CD4-positive, alpha-beta T cell (primary cell): Measurements from ENCODE around the gene PITPNM3. TPM values are rescaled to one million over a fixed set of nuclear protein-coding genes. Genes with fewer than 3 reads are reported as not detected.

Experiments
- ATAC-seq: fragments of 200-7000 bp; cut with Tn5 transposase; one replicate; pipeline ENCODE4 v1.10.0; 2022; ENCODE audit warnings: mild to moderate bottlenecking; ENCODE audit not compliant: poor library complexity
- CTCF ChIA-PET: fragments of 350-600 bp; sonication (Branson Sonifier 250); formaldehyde crosslinking; loops from one replicate; lab custom pipeline; 2021; ENCODE audit warnings: antibody characterized with exemption, inconsistent platforms; lab: Charles Lee
- POLR2A ChIA-PET: fragments of 350-600 bp; sonication (Branson Sonifier 250); formaldehyde crosslinking; loops from one replicate; lab custom pipeline; 2021; ENCODE audit warnings: antibody characterized with exemption, inconsistent platforms; lab: Charles Lee
- DNase-seq, 14 experiments: peaks; one replicate each; pipeline ENCODE4 v3.0.0-alpha.2; 2013 to 2020; ENCODE audit warnings: mixed read lengths in 2 of 14
- H3K27ac ChIP-seq, 2 donors: one replicate each; pipeline versions ENCODE4 v1.5.1 to v1.7.0; 2013; ENCODE audit warnings: low read length in 2 of 2, low read depth in 1 of 2, mild to moderate bottlenecking in 1 of 2
- H3K27me3 ChIP-seq, 2 experiments: 1 replicate in 1 of 2; 2 replicates in 1 of 2; pipeline versions ENCODE4 v1.6.1 to v1.7.0; 2013; ENCODE audit warnings: low read length in 2 of 2, control low read depth in 1 of 2, mild to moderate bottlenecking in 1 of 2, moderate library complexity in 1 of 2; ENCODE audit not compliant: insufficient read depth in 2 of 2, control insufficient read depth in 1 of 2
- H3K36me3 ChIP-seq: one replicate; pipeline ENCODE4 v1.6.1; 2013; ENCODE audit warnings: low read length, control low read depth; ENCODE audit not compliant: insufficient read depth
- H3K4me1 ChIP-seq: one replicate; pipeline ENCODE4 v1.6.1; 2013; ENCODE audit warnings: low read length, control low read depth; ENCODE audit not compliant: insufficient read depth
- H3K4me3 ChIP-seq: one replicate; pipeline ENCODE4 v1.5.1; 2013; ENCODE audit warnings: mild to moderate bottlenecking, low read length, moderate library complexity
- H3K9me3 ChIP-seq, 2 experiments: 1 replicate in 1 of 2; 2 replicates in 1 of 2; pipeline versions ENCODE4 v1.6.1 to v1.7.0; 2013; ENCODE audit warnings: low read length in 2 of 2, mild to moderate bottlenecking in 2 of 2, control low read depth in 1 of 2, moderate library complexity in 1 of 2; ENCODE audit not compliant: control insufficient read depth in 1 of 2, insufficient read depth in 1 of 2
- H3K27ac Mint-ChIP-seq: one replicate; pipeline ENCODE4 v1.8.0; 2020; ENCODE audit warnings: mixed read lengths
- H3K27me3 Mint-ChIP-seq: one replicate; pipeline ENCODE4 v1.8.0; 2021; ENCODE audit warnings: mixed read lengths
- H3K36me3 Mint-ChIP-seq: one replicate; pipeline ENCODE4 v1.8.0; 2021; ENCODE audit warnings: low read depth, mixed read lengths
- H3K4me1 Mint-ChIP-seq: one replicate; pipeline ENCODE4 v1.8.0; 2021; ENCODE audit warnings: low read depth, mixed read lengths
- H3K4me3 Mint-ChIP-seq: one replicate; pipeline ENCODE4 v1.8.0; 2020; ENCODE audit warnings: mild to moderate bottlenecking, mixed read lengths
- H3K9me3 Mint-ChIP-seq: one replicate; pipeline ENCODE4 v1.8.0; 2020; ENCODE audit warnings: mixed read lengths
- CTCF ChIP-seq: fragments of 200-600 bp; IDR thresholded peaks from one replicate; pipeline ENCODE4 v1.8.0; 2022; ENCODE audit warnings: antibody characterized with exemption, mild to moderate bottlenecking
- intact Hi-C, 2 experiments: fragments of 100-400 bp; cut with DNase I in 1 of 2; cut with micrococcal nuclease in 1 of 2; formaldehyde crosslinking; loops; one replicate each; pipeline versions ENCODE4 v1.15.1 to v1.9.0; 2023 to 2025; cut with DNase I, micrococcal nuclease
- total RNA-seq, 174 experiments: library from RNA in 2 of 174; stranded (reverse) in 2 of 174; gene quantifications; one replicate each; pipeline ENCODE4 v1.2.3 and lab custom pipeline; 2021 to 2026

PITPNM3 gene
- total RNA-seq, 2 experiments from 2014 or later: 0.34 to 0.41 TPM

- no peaks in the 10 kb centered on the region for H3K9me3 ChIP-seq
- Mint-ChIP-seq H3K36me3 (no peaks in the 10 kb centered on the region), H3K27ac (no peak overlapping the region), H3K27me3 (no peaks in the 10 kb centered on the region), H3K4me3 (no peak overlapping the region), H3K4me1 (no peaks in the 10 kb centered on the region), H3K9me3 (no peaks in the 10 kb centered on the region)
- H3K36me3 ChIP-seq: no peaks in the 10 kb centered on the region
- no peak for TF ChIP-seq CTCF
- no peak overlapping the region for H3K27ac ChIP-seq
- ChIA-PET CTCF (no interaction called here), POLR2A (no interaction called here)
- peaks cover 6% of the 10 kb centered on the region for H3K4me1 ChIP-seq
- no peak for ATAC-seq
- H3K27me3 ChIP-seq: no peaks in the 10 kb centered on the region
- no peak for DNase-seq
- no peak overlapping the region for H3K4me3 ChIP-seq
- intact Hi-C loops: loop anchor here (5.0 to 10.0 kb wide), 2 partner anchors 172 to 535 kb away; partner anchors contain the start of genes KIAA0753 (in 1 of the 2) and TXNDC17 (in 1 of the 2)
These were observed 86.1 kb downstream of the PITPNM3 start for GRCh38 chr17:6470146-6470718.

- no peaks in the 10 kb centered on the region for H3K36me3 Mint-ChIP-seq
- DNase-seq (no peak), ATAC-seq (no peak)
- H3K4me3 ChIP-seq: no peak overlapping the region
- intact Hi-C loops: no loop called here
- peaks cover 4% of the 10 kb centered on the region for H3K4me1 ChIP-seq
- no peaks in the 10 kb centered on the region for H3K4me1 Mint-ChIP-seq
- TF ChIP-seq CTCF: no peak
- H3K36me3 ChIP-seq: no peaks in the 10 kb centered on the region
- no peaks in the 10 kb centered on the region for H3K27me3 ChIP-seq
- POLR2A ChIA-PET: interaction anchor here (0.6 kb wide), 1 partner anchor 1940 kb away, joined by 4 read pairs; no protein-coding TSS in a partner anchor
- H3K27me3 Mint-ChIP-seq: no peaks in the 10 kb centered on the region
- no peak overlapping the region for H3K27ac Mint-ChIP-seq
- H3K9me3 ChIP-seq: no peaks in the 10 kb centered on the region
- H3K27ac ChIP-seq: no peak overlapping the region
- H3K9me3 Mint-ChIP-seq: no peaks in the 10 kb centered on the region
- CTCF ChIA-PET: no interaction called here
- H3K4me3 Mint-ChIP-seq: no peak overlapping the region
These were observed 88.1 kb downstream of the PITPNM3 start for GRCh38 chr17:6468051-6468790.

- Histone ChIP-seq H3K36me3 (no peaks in the 10 kb centered on the region), H3K27ac (no peak overlapping the region), H3K4me1 (no peaks in the 10 kb centered on the region), H3K27me3 (no peaks in the 10 kb centered on the region), H3K4me3 (no peak overlapping the region), H3K9me3 (no peaks in the 10 kb centered on the region)
- TF ChIP-seq CTCF: no peak
- no peak overlapping the region for H3K4me3 Mint-ChIP-seq
- H3K4me1 Mint-ChIP-seq: no peaks in the 10 kb centered on the region
- ATAC-seq (no peak), DNase-seq (no peak)
- no peak overlapping the region for H3K27ac Mint-ChIP-seq
- ChIA-PET POLR2A (no interaction called here), CTCF (no interaction called here)
- no peaks in the 10 kb centered on the region for H3K27me3 Mint-ChIP-seq
- H3K9me3 Mint-ChIP-seq: no peaks in the 10 kb centered on the region
- intact Hi-C loops: no loop called here
- H3K36me3 Mint-ChIP-seq: no peaks in the 10 kb centered on the region
These were observed 88.8 kb downstream of the PITPNM3 start for GRCh38 chr17:6467567-6467966.
